Measurements from ENCODE around the gene STYXL1. TPM values are rescaled to one million over a fixed set of nuclear protein-coding genes. Genes with fewer than 3 reads are reported as not detected.

Gene STYXL1
- total and polyA plus RNA-seq, 4 donors: 16.4 to 27.5 (median 17.1) TPM

DNA sequence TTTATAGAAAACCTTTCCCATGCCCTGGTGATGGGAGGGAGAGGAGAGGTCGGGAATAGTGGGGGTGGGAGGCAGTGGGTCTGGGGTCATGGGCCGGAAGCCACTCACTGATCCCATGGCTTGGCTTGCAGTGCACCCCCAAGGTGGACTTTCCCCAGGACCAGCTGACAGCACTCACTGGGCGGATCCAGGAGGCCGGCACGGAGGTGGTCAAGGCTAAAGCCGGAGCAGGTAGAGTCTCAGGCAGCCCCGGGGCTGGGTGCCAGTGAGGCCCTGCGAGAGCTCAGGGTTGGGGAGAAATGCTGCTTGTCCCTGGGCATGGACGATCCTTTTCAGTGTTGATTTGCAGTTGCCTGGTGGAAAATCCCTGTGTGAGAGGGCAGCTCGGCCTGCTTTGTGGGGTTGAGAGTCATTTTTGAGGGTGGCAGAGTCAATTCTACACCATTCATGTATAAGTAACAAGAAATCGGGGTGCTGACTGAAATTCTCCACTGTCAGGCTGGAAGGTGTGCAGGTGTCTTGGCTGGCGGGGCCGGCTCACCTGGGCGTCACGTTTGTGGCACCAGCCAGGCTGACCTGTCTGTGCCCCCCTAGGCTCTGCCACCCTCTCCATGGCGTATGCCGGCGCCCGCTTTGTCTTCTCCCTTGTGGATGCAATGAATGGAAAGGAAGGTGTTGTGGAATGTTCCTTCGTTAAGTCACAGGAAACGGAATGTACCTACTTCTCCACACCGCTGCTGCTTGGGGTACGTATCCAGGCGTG, 16.6 kb upstream of the STYXL1 start:
- Histone ChIP-seq H3K27me3 (ENCODE audit: control insufficient read depth in 4 of 4, insufficient read depth in 4 of 4, low read length in 3 of 4) (no peaks in the 10 kb centered on the region), H3K9me3 (ENCODE audit: control insufficient read depth in 4 of 4, low read length in 3 of 4) (no peaks in the 10 kb centered on the region), H3K9ac (ENCODE audit: low read depth in 1 of 2, low read length in 2 of 2) (no peak overlapping the region), H3K27ac (ENCODE audit: low read depth in 1 of 2, low read length in 2 of 2) (no peak overlapping the region), H3K36me3 (ENCODE audit: control insufficient read depth in 4 of 4, insufficient read depth in 3 of 4, low read depth in 1 of 4, low read length in 3 of 4) (peaks cover 14 to 71% (median 42%) of the 10 kb centered on the region in 4 donors), H3K4me3 (ENCODE audit: low read depth in 1 of 3, low read length in 3 of 3) (no peak overlapping the region), H3K4me1 (ENCODE audit: control insufficient read depth in 4 of 4, insufficient read depth in 4 of 4, low read length in 3 of 4) (peaks cover 6 to 26% (median 19%) of the 10 kb centered on the region in 4 donors)
- TF ChIP-seq YY1 (IDR thresholded peaks at IDR 0.05): no peak
- no peak for TF ChIP-seq NR2F2 (IDR thresholded peaks at IDR 0.05)
- TF ChIP-seq HNF4G (IDR thresholded peaks at IDR 0.05): no peak
- WGBS: 95% methylated on average over 24 of the region's 24 CpGs
- DNase-seq (ENCODE audit: low spot score): no peak

GRCh38 chr7:76063525-76063924, 15.7 kb upstream of the STYXL1 start:
- H3K27me3 ChIP-seq (ENCODE audit: control insufficient read depth in 4 of 4, insufficient read depth in 4 of 4, low read length in 3 of 4): no peaks in the 10 kb centered on the region
- DNase-seq (ENCODE audit: low spot score): peak; percentile 63
- no peaks in the 10 kb centered on the region for H3K9me3 ChIP-seq (ENCODE audit: control insufficient read depth in 4 of 4, low read length in 3 of 4)
- no peak overlapping the region for H3K9ac ChIP-seq (ENCODE audit: low read depth in 1 of 2, low read length in 2 of 2)
- TF ChIP-seq FOXA2 (IDR thresholded peaks at IDR 0.05): no peak
- TF ChIP-seq, protein P1, sequence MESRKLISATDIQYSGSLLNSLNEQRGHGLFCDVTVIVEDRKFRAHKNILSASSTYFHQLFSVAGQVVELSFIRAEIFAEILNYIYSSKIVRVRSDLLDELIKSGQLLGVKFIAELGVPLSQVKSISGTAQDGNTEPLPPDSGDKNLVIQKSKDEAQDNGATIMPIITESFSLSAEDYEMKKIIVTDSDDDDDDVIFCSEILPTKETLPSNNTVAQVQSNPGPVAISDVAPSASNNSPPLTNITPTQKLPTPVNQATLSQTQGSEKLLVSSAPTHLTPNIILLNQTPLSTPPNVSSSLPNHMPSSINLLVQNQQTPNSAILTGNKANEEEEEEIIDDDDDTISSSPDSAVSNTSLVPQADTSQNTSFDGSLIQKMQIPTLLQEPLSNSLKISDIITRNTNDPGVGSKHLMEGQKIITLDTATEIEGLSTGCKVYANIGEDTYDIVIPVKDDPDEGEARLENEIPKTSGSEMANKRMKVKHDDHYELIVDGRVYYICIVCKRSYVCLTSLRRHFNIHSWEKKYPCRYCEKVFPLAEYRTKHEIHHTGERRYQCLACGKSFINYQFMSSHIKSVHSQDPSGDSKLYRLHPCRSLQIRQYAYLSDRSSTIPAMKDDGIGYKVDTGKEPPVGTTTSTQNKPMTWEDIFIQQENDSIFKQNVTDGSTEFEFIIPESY (IDR thresholded peaks at IDR 0.05): no peak
- no peak for TF ChIP-seq YY1 (IDR thresholded peaks at IDR 0.05)
- no peak for TF ChIP-seq NR2F2 (IDR thresholded peaks at IDR 0.05)
- 73% methylated on average over 14 of the region's 14 CpGs for WGBS
- H3K4me1 ChIP-seq (ENCODE audit: control insufficient read depth in 4 of 4, insufficient read depth in 4 of 4, low read length in 3 of 4): peaks cover 6 to 32% (median 26%) of the 10 kb centered on the region in 4 donors
- H3K4me3 ChIP-seq (ENCODE audit: low read depth in 1 of 3, low read length in 3 of 3): no peak overlapping the region
- peaks cover 14 to 78% (median 47%) of the 10 kb centered on the region in 4 donors for H3K36me3 ChIP-seq (ENCODE audit: control insufficient read depth in 4 of 4, insufficient read depth in 3 of 4, low read depth in 1 of 4, low read length in 3 of 4)
- no peak overlapping the region for H3K27ac ChIP-seq (ENCODE audit: low read depth in 1 of 2, low read length in 2 of 2)

DNA sequence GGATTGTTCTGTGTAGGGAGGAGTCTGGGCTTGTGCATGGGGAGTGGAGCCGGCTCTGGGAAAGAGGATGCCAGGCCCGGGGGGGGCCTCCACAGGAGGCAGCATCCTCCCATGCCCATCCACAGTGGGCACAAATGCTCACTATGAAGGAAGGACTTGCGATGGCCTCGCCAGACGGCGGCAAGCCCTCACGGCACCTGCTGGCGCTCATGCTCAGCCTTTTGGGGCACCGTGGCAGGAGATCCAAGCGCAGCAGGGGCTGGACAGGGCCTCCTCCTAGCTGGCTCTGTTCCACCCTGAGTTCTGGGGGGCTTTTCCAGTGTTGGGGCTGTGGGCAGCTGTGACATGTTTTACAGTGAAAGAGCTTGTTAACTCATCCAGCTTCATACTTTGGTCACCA, 15.3 kb upstream of the STYXL1 start:
- Histone ChIP-seq H3K9ac (ENCODE audit: low read depth in 1 of 2, low read length in 2 of 2) (no peak overlapping the region), H3K27me3 (ENCODE audit: control insufficient read depth in 4 of 4, insufficient read depth in 4 of 4, low read length in 3 of 4) (no peaks in the 10 kb centered on the region), H3K27ac (ENCODE audit: low read depth in 1 of 2, low read length in 2 of 2) (no peak overlapping the region), H3K4me1 (ENCODE audit: control insufficient read depth in 4 of 4, insufficient read depth in 4 of 4, low read length in 3 of 4) (peaks cover 9 to 37% (median 29%) of the 10 kb centered on the region in 4 donors), H3K9me3 (ENCODE audit: control insufficient read depth in 4 of 4, low read length in 3 of 4) (no peaks in the 10 kb centered on the region), H3K4me3 (ENCODE audit: low read depth in 1 of 3, low read length in 3 of 3) (no peak overlapping the region), H3K36me3 (ENCODE audit: control insufficient read depth in 4 of 4, insufficient read depth in 3 of 4, low read depth in 1 of 4, low read length in 3 of 4) (peaks cover 14 to 81% (median 49%) of the 10 kb centered on the region in 4 donors)
- WGBS: 96% methylated on average over 10 of the region's 10 CpGs
- no peak for DNase-seq (ENCODE audit: low spot score)
- no peak for TF ChIP-seq RXRA (IDR thresholded peaks at IDR 0.05)
- no peak for TF ChIP-seq MAX (IDR thresholded peaks at IDR 0.05)
- no peak for TF ChIP-seq GABPA (IDR thresholded peaks at IDR 0.05 in 1 of 2, conservative IDR thresholded peaks at IDR 0.05 in 1 of 2)
- no peak for TF ChIP-seq CTCF (IDR thresholded peaks at IDR 0.05; ENCODE audit: low read depth, low read length, missing input control)
- TF ChIP-seq HNF4G (IDR thresholded peaks at IDR 0.05): no peak
- no peak for TF ChIP-seq TAF1 (conservative IDR thresholded peaks at IDR 0.05)
- no peak for TF ChIP-seq EGR1 (IDR thresholded peaks at IDR 0.05; ENCODE audit: low read depth in 2 of 2)
- TF ChIP-seq FOXA1 (IDR thresholded peaks at IDR 0.05): no peak
- TF ChIP-seq SP1 (IDR thresholded peaks at IDR 0.05): no peak

Data from liver (tissue), 9 donors.